ENCODE results near the gene TOR1AIP1.
"Not testable (repeated sequence)": the region's sequence is repeated elsewhere in the genome, so short reads cannot be mapped to it uniquely, and the experiment has no call there.

TOR1AIP1 gene

GRCh38 chr1:179937668-179938254 lies 55.7 kb downstream of the TOR1AIP1 start:
- no peak for DNase-seq (ENCODE audit: low read depth)

- DNase-seq (ENCODE audit: low read depth) = no peak
Measured at GRCh38 chr1:179938752-179939151, 56.7 kb downstream of the TOR1AIP1 start.

GRCh38 chr1:179939941-179940340 lies 57.9 kb downstream of the TOR1AIP1 start:
- DNase-seq (ENCODE audit: low read depth) = no peak

- no peak for DNase-seq (ENCODE audit: low read depth)
Measured at GRCh38 chr1:179941454-179941853, 59.4 kb downstream of the TOR1AIP1 start.

GRCh38 chr1:179950651-179951050 lies 68.6 kb downstream of the TOR1AIP1 start:
- DNase-seq (ENCODE audit: low read depth) = no peak

- DNase-seq (ENCODE audit: low read depth) = no peak
Measured at GRCh38 chr1:179951383-179952144, 69.5 kb downstream of the TOR1AIP1 start.

- DNase-seq (ENCODE audit: low read depth) = no peak
Measured at GRCh38 chr1:179952186-179952585, 70.1 kb downstream of the TOR1AIP1 start.

- DNase-seq (ENCODE audit: low read depth) = peak; percentile 27
Measured at GRCh38 chr1:179953974-179954492, 71.9 kb downstream of the TOR1AIP1 start.

GRCh38 chr1:179954493-179955286 lies 72.6 kb downstream of the TOR1AIP1 start, which contains the start of gene CEP350:
Gene CEP350 (plus strand): TSS chr1:179954810. CDS start chr1:179986182, 31,372 bp downstream.
- DNase-seq (ENCODE audit: low read depth) = peak; percentile 96

- peak; percentile 5 for DNase-seq (ENCODE audit: low read depth)
Measured at GRCh38 chr1:179955287-179955680, 73.2 kb downstream of the TOR1AIP1 start.

GRCh38 chr1:179955731-179956130 lies 73.6 kb downstream of the TOR1AIP1 start:
- DNase-seq (ENCODE audit: low read depth) = no peak

GRCh38 chr1:179958359-179958758 lies 76.3 kb downstream of the TOR1AIP1 start:
- DNase-seq (ENCODE audit: low read depth) = no peak

- DNase-seq (ENCODE audit: low read depth) = not testable (repeated sequence)
Measured at GRCh38 chr1:179962168-179962567, 80.1 kb downstream of the TOR1AIP1 start.

GRCh38 chr1:179966551-179966950 lies 84.5 kb downstream of the TOR1AIP1 start:
- no peak for DNase-seq (ENCODE audit: low read depth)

GRCh38 chr1:179968284-179968993 lies 86.4 kb downstream of the TOR1AIP1 start:
- DNase-seq (ENCODE audit: low read depth) = no peak

- DNase-seq (ENCODE audit: low read depth) = no peak
Measured at GRCh38 chr1:179968994-179969919, 87.2 kb downstream of the TOR1AIP1 start.

Data from HS-27A (cell line).